PFSK-1 (cell line): ENCODE measurements around the gene HSD17B3.

ENCODE experiments used
- FOXP2 ChIP-seq: optimal IDR thresholded peaks from 2 replicates; pipeline ENCODE3; 2011; ENCODE audit warnings: borderline replicate concordance, control low read depth, inconsistent platforms; ENCODE audit not compliant: insufficient read depth; ENCODE audit errors: extremely low read length, extremely low read depth
- POLR2AphosphoS5 ChIP-seq: IDR thresholded peaks from 2 replicates; pipeline ENCODE4 v1.6.1; 2012; ENCODE audit warnings: low read depth, mild to moderate bottlenecking, control low read depth, low read length, moderate library complexity
- REST ChIP-seq, 2 experiments: IDR thresholded peaks; 2 replicates each; pipeline versions ENCODE4 v1.6.1 to v1.8.0; 2011 to 2012; ENCODE audit warnings: low read depth in 2 of 2, low read length in 2 of 2, control low read depth in 1 of 2, inconsistent platforms in 1 of 2, mild to moderate bottlenecking in 1 of 2, moderate library complexity in 1 of 2; ENCODE audit not compliant: insufficient read depth in 1 of 2
- TAF1 ChIP-seq: IDR thresholded peaks from 2 replicates; pipeline ENCODE4 v1.6.1; 2012; ENCODE audit warnings: low read length, control low read depth, borderline replicate concordance; ENCODE audit not compliant: insufficient read depth

GRCh38 chr9:96241391-96241809 is 60.6 kb downstream of the HSD17B3 start:
- TF ChIP-seq TAF1 (no peak), REST (IDR thresholded peaks at IDR 0.05; ENCODE audit: insufficient read depth in 1 of 2, low read depth in 2 of 2, low read length in 2 of 2) (no peak), POLR2AphosphoS5 (no peak), FOXP2 (no peak)
